Lower lobe of right lung (tissue), 2 donors: Measurements from ENCODE around the gene CCDC18. TPM values are rescaled to one million over a fixed set of nuclear protein-coding genes. Genes with fewer than 3 reads are reported as not detected.

ENCODE experiments used
- ATAC-seq, 2 donors: fragments of 200-7000 bp; cut with Tn5 transposase; one replicate each; pipeline ENCODE4 v1.9.1; 2020 to 2022; ENCODE audit warnings: mild to moderate bottlenecking in 2 of 2, moderate library complexity in 2 of 2
- DNase-seq: peaks from one replicate; pipeline ENCODE4 v3.0.0-alpha.2; 2020
- H3K27ac ChIP-seq: fragments of 200-600 bp; one replicate; pipeline ENCODE4 v1.8.0; 2022
- H3K27me3 ChIP-seq: fragments of 200-600 bp; one replicate; pipeline ENCODE4 v1.8.0; 2022; ENCODE audit warnings: low read depth
- H3K36me3 ChIP-seq: fragments of 200-600 bp; one replicate; pipeline ENCODE4 v1.8.0; 2022; ENCODE audit warnings: mild to moderate bottlenecking
- H3K4me1 ChIP-seq: fragments of 200-600 bp; one replicate; pipeline ENCODE4 v1.8.0; 2022
- H3K4me3 ChIP-seq: fragments of 200-600 bp; one replicate; pipeline ENCODE4 v1.8.0; 2022; ENCODE audit warnings: mild to moderate bottlenecking
- H3K9me3 ChIP-seq: fragments of 200-600 bp; one replicate; pipeline ENCODE4 v1.8.0; 2022
- CTCF ChIP-seq: fragments of 200-600 bp; IDR thresholded peaks from one replicate; pipeline ENCODE4 v1.8.0; 2022; ENCODE audit warnings: antibody characterized with exemption, mild to moderate bottlenecking
- intact Hi-C: fragments of 100-400 bp; cut with DNase I; formaldehyde crosslinking; loops from one replicate; pipeline ENCODE4 v1.11.0; 2022
- total RNA-seq: library from RNA; stranded (reverse); fragmentation: NEBNext Ultra II Directional; extraction: Animal tissue kit (Norgen Biotek cat#: 25700); gene quantifications from one replicate; pipeline ENCODE4 v1.2.1, GENCODE V29; 2021
- donor health status: DM: no; HTN: yes; CAD: no; lungs with severe emphysema.

The CCDC18 gene
- total RNA-seq, 1 donor from 2014 or later = 6.7 TPM

GRCh38 chr1:93140106-93140505 is 40.4 kb upstream of the CCDC18 start:
- ATAC-seq (no peak), DNase-seq (no peak)
- no peak overlapping the region for H3K4me3 ChIP-seq
- no peaks in the 10 kb centered on the region for H3K4me1 ChIP-seq
- H3K27me3 ChIP-seq = no peaks in the 10 kb centered on the region
- no peak overlapping the region for H3K27ac ChIP-seq
- no peak for TF ChIP-seq CTCF
- intact Hi-C loops = no loop called here
- H3K9me3 ChIP-seq = no peaks in the 10 kb centered on the region
- peaks cover 46% of the 10 kb centered on the region for H3K36me3 ChIP-seq

GRCh38 chr1:93142161-93142560 is 38.4 kb upstream of the CCDC18 start:
- H3K9me3 ChIP-seq = no peaks in the 10 kb centered on the region
- DNase-seq (no peak), ATAC-seq (no peak)
- TF ChIP-seq CTCF = no peak
- H3K27ac ChIP-seq = no peak overlapping the region
- no peaks in the 10 kb centered on the region for H3K4me1 ChIP-seq
- peaks cover 25% of the 10 kb centered on the region for H3K36me3 ChIP-seq
- intact Hi-C loops = no loop called here
- no peaks in the 10 kb centered on the region for H3K27me3 ChIP-seq
- H3K4me3 ChIP-seq = no peak overlapping the region

GRCh38 chr1:93143136-93143535 is 37.4 kb upstream of the CCDC18 start:
- DNase-seq = no peak
- Histone ChIP-seq H3K9me3 (no peaks in the 10 kb centered on the region), H3K36me3 (peaks cover 18% of the 10 kb centered on the region), H3K27me3 (no peaks in the 10 kb centered on the region), H3K27ac (no peak overlapping the region), H3K4me3 (no peak overlapping the region), H3K4me1 (no peaks in the 10 kb centered on the region)
- no peak for ATAC-seq
- intact Hi-C loops = no loop called here
- TF ChIP-seq CTCF = no peak

- Histone ChIP-seq H3K27ac (no peak overlapping the region), H3K4me1 (no peaks in the 10 kb centered on the region), H3K4me3 (no peak overlapping the region), H3K9me3 (no peaks in the 10 kb centered on the region), H3K27me3 (no peaks in the 10 kb centered on the region), H3K36me3 (peaks cover 18% of the 10 kb centered on the region)
- ATAC-seq (no peak), DNase-seq (no peak)
- TF ChIP-seq CTCF = no peak
- intact Hi-C loops = no loop called here
These were observed 36.8 kb upstream of the CCDC18 start for GRCh38 chr1:93143769-93144168.

- Histone ChIP-seq H3K4me1 (no peaks in the 10 kb centered on the region), H3K27ac (no peak overlapping the region), H3K27me3 (no peaks in the 10 kb centered on the region), H3K4me3 (no peak overlapping the region), H3K36me3 (peaks cover 51% of the 10 kb centered on the region), H3K9me3 (no peaks in the 10 kb centered on the region)
- DNase-seq = no peak
- TF ChIP-seq CTCF = no peak
- intact Hi-C loops = no loop called here
- no peak for ATAC-seq
These were observed 32.5 kb upstream of the CCDC18 start for GRCh38 chr1:93148001-93148400.

GRCh38 chr1:93150729-93151128 is 29.8 kb upstream of the CCDC18 start:
- no peaks in the 10 kb centered on the region for H3K4me1 ChIP-seq
- no peak overlapping the region for H3K4me3 ChIP-seq
- ATAC-seq (no peak), DNase-seq (no peak)
- peaks cover 78% of the 10 kb centered on the region for H3K36me3 ChIP-seq
- H3K27ac ChIP-seq = no peak overlapping the region
- no peaks in the 10 kb centered on the region for H3K9me3 ChIP-seq
- TF ChIP-seq CTCF = no peak
- H3K27me3 ChIP-seq = no peaks in the 10 kb centered on the region
- intact Hi-C loops = no loop called here
